K562 (cell line): ENCODE results near the gene MAGT1. TPM values are rescaled to one million over a fixed set of nuclear protein-coding genes. Genes with fewer than 3 reads are reported as not detected.

Experiments
- ATAC-seq: fragments of 200-7000 bp; cut with Tn5 transposase; 3 replicates; pipeline ENCODE4 v1.9.1; 2020; ENCODE audit warnings: moderate library complexity
- BruUV-seq: library from RNA; stranded (reverse); fragments of 400-500 nt; replicated peaks from 2 replicates; lab custom pipeline; 2021; lab: Mats Ljungman, UMichigan
- CTCF ChIA-PET: fragments of 300-600 bp; formaldehyde crosslinking; extraction: SDS; loops from one replicate; lab custom pipeline; 2021; ENCODE audit warnings: low intra/inter-chr PET ratio; lab: Yijun Ruan, JAX
- POLR2A ChIA-PET: fragments of 300-600, 350-650 bp; sonication (Branson Sonifier 250); formaldehyde crosslinking; extraction: SDS; loops from one replicate; lab custom pipeline; 2021; ENCODE audit warnings: antibody characterized with exemption, inconsistent platforms; lab: Yijun Ruan, JAX
- DNase-seq, 4 experiments: peaks; one replicate each; pipeline versions ENCODE4 v3.0.0 to v3.0.0-alpha.2; 2011 to 2018; ENCODE audit warnings: low spot score in 3 of 4, mixed read lengths in 3 of 4; ENCODE audit errors: extremely low read depth in 1 of 4
- FAIRE-seq: peaks from 2 replicates; lab custom pipeline; 2011; peaks lifted over from hg19 to GRCh38; lab: Jason Lieb, UNC
- H2AFZ ChIP-seq: 2 replicates; pipeline ENCODE4 v1.6.0; 2011; ENCODE audit warnings: low read depth, low read length, control low read depth, inconsistent platforms
- H3K27ac ChIP-seq: fragments of 200-600 bp; 3 replicates; pipeline ENCODE4 v1.8.0; 2011; ENCODE audit warnings: low read depth, mild to moderate bottlenecking, control low read depth, inconsistent platforms, low read length, moderate library complexity, mixed read lengths; ENCODE audit errors: extremely low read depth
- H3K27me3 ChIP-seq, 2 experiments: fragments of 300-600 bp in 1 of 2; 2 replicates in 1 of 2; 3 replicates in 1 of 2; pipeline versions ENCODE4 v1.6.0 to v1.8.0; 2011; ENCODE audit warnings: inconsistent platforms in 2 of 2, low read length in 2 of 2, mild to moderate bottlenecking in 1 of 2, mixed read lengths in 1 of 2, moderate library complexity in 1 of 2; ENCODE audit not compliant: control insufficient read depth in 2 of 2, insufficient read depth in 2 of 2
- H3K36me3 ChIP-seq: fragments of 300-600 bp; 3 replicates; pipeline ENCODE4 v1.8.0; 2011; ENCODE audit warnings: mild to moderate bottlenecking, low read length, inconsistent platforms; ENCODE audit not compliant: control insufficient read depth, insufficient read depth
- H3K4me1 ChIP-seq, 2 experiments: fragments of 200-600 bp in 1 of 2; replicated peaks in 1 of 2; 2 replicates in 1 of 2; 3 replicates in 1 of 2; pipeline versions ENCODE4 v1.5.1 to v1.8.0; 2011; ENCODE audit warnings: inconsistent platforms in 2 of 2, low read length in 2 of 2, mild to moderate bottlenecking in 1 of 2, mixed read lengths in 1 of 2, moderate library complexity in 1 of 2; ENCODE audit not compliant: control insufficient read depth in 2 of 2, insufficient read depth in 2 of 2
- H3K4me2 ChIP-seq: 2 replicates; pipeline ENCODE4 v1.6.1; 2011; ENCODE audit warnings: low read length, control low read depth, inconsistent platforms, mixed read lengths; ENCODE audit not compliant: insufficient read depth
- H3K4me3 ChIP-seq: fragments of 200-600 bp; sonication (generic), shearing (Covaris generic); 2 replicates; pipeline ENCODE4 v1.5.1; 2016; ENCODE audit warnings: control low read depth, inconsistent platforms
- H3K79me2 ChIP-seq: fragments of 200-600 bp; 3 replicates; pipeline ENCODE4 v1.8.0; 2011; ENCODE audit warnings: low read length, inconsistent platforms; ENCODE audit not compliant: control insufficient read depth, insufficient read depth
- H3K9ac ChIP-seq, 2 experiments: 2 replicates each; pipeline versions ENCODE4 v1.6.0 to v1.6.1; 2011; ENCODE audit warnings: low read depth in 2 of 2, low read length in 2 of 2, control low read depth in 1 of 2, inconsistent platforms in 1 of 2, mild to moderate bottlenecking in 1 of 2, mixed read lengths in 1 of 2; ENCODE audit not compliant: insufficient read depth in 1 of 2
- H3K9me1 ChIP-seq: one replicate; pipeline ENCODE4 v1.6.0; 2011; ENCODE audit warnings: inconsistent platforms, mild to moderate bottlenecking, low read length, moderate library complexity; ENCODE audit not compliant: control insufficient read depth, insufficient read depth
- H3K9me3 ChIP-seq: replicated peaks from 2 replicates; pipeline ENCODE4 v1.5.1; 2011; ENCODE audit warnings: low read depth, low read length, inconsistent platforms; ENCODE audit not compliant: control insufficient read depth, insufficient read depth
- H4K20me1 ChIP-seq: replicated peaks from 2 replicates; pipeline ENCODE4 v1.6.1; 2011; ENCODE audit warnings: low read length, inconsistent platforms, mixed read lengths; ENCODE audit not compliant: control insufficient read depth, insufficient read depth
- ARID2 ChIP-seq: fragments of 450-650 bp; IDR thresholded peaks from 2 replicates; pipeline ENCODE4 v1.6.1; 2017; ENCODE audit warnings: antibody characterized with exemption, mild to moderate bottlenecking
- BDP1 ChIP-seq: IDR thresholded peaks from 3 replicates; pipeline ENCODE4 v1.6.1; 2011; ENCODE audit not compliant: insufficient read length, insufficient read depth
- CEBPB ChIP-seq: fragments of 450-650 bp; IDR thresholded peaks from 2 replicates; pipeline ENCODE4 v1.6.1; 2016; ENCODE audit warnings: missing genetic modification characterization, missing compliant biosample characterization
- CEBPG ChIP-seq, 3 experiments: fragments of 200-800 bp in 1 of 3; sonication (Bioruptor generic) in 1 of 3; sonication (generic) in 1 of 3; formaldehyde crosslinking in 1 of 3; IDR thresholded peaks in 2 of 3; conservative IDR thresholded peaks in 1 of 3; 2 replicates each; pipeline versions ENCODE4 v1.6.1 to v1.8.0; 2016 to 2022; ENCODE audit warnings: missing compliant biosample characterization in 2 of 3, missing genetic modification characterization in 2 of 3, mild to moderate bottlenecking in 1 of 3, missing genetic modification reagents in 1 of 3
- FOXA3 ChIP-seq, 2 experiments: fragments of 450-650 bp in 1 of 2; sonication (generic) in 1 of 2; formaldehyde crosslinking; IDR thresholded peaks in 1 of 2; conservative IDR thresholded peaks in 1 of 2; 2 replicates each; pipeline versions ENCODE4 v1.4.0 to v1.8.0; 2020 to 2022; ENCODE audit warnings: mild to moderate bottlenecking in 2 of 2, missing genetic modification reagents in 1 of 2
- GABPA ChIP-seq: fragments of 200-800 bp; sonication (Bioruptor generic); conservative IDR thresholded peaks from 2 replicates; pipeline ENCODE4 v1.6.1; 2016; ENCODE audit warnings: low read depth, missing genetic modification characterization, missing compliant biosample characterization
- MIER1 ChIP-seq: fragments of 450-650 bp; IDR thresholded peaks from 2 replicates; pipeline ENCODE4 v1.6.1; 2016; ENCODE audit warnings: antibody characterized with exemption, mild to moderate bottlenecking, low read depth
- MTA3 ChIP-seq: fragments of 450-650 bp; formaldehyde crosslinking; IDR thresholded peaks from 2 replicates; pipeline ENCODE4 v1.6.1; 2017; ENCODE audit warnings: mild to moderate bottlenecking, borderline replicate concordance
- NFRKB ChIP-seq: fragments of 450-650 bp; IDR thresholded peaks from 2 replicates; pipeline ENCODE4 v1.6.1; 2016; ENCODE audit warnings: low read depth
- TRIM28 ChIP-seq: fragments of 450-650 bp; IDR thresholded peaks from 2 replicates; pipeline ENCODE4 v1.6.1; 2017
- ZBTB49 ChIP-seq: sonication (generic); formaldehyde crosslinking; IDR thresholded peaks from 2 replicates; pipeline ENCODE4 v1.8.0; 2022; ENCODE audit warnings: missing genetic modification reagents, mild to moderate bottlenecking, borderline replicate concordance
- WGBS: fragments of 100-300 bp; shearing (Covaris generic); methylation state at CpG from one replicate; pipeline ENCODE4 v1.1.6; 2016; ENCODE audit warnings: low coverage, mixed read lengths; ENCODE audit not compliant: insufficient coverage; ENCODE audit errors: missing lambda C conversion rate; 5-methylcytosine and 5-hydroxymethylcytosine counted together
- in situ Hi-C: fragments of 300-500 bp; cut with MboI; formaldehyde crosslinking; loops from 4 replicates; pipeline ENCODE4 v1.15.0; 2018; ENCODE audit warnings: inconsistent platforms, mixed read lengths
- intact Hi-C: fragments of 100-400 bp; cut with micrococcal nuclease; formaldehyde crosslinking; loops from 2 replicates; pipeline ENCODE4 v1.14.2; 2022
- polyA plus RNA-seq, 8 experiments: library from polyadenylated mRNA; depleted of rRNA in 4 of 8; stranded (reverse) in 5 of 8; unstranded in 3 of 8; fragments of >200 nt; fragmentation: Nextera tagmentation in 2 of 8; fragmentation: Illumina TruSeq in 1 of 8; extraction: Ambion mirVana in 2 of 8; extraction: Trizol in 1 of 8; gene quantifications; 2 replicates each; pipeline versions ENCODE4 v1.2.1 to v1.2.3, GENCODE V29; 2011 to 2014; ENCODE audit warnings: inconsistent platforms in 1 of 8, missing spikeins in 1 of 8
- total RNA-seq, 7 experiments: library from RNA; depleted of rRNA in 6 of 7; stranded (reverse); fragments of >200 nt in 6 of 7; fragmentation: Illumina TruSeq in 2 of 7; extraction: Trizol in 2 of 7; gene quantifications; 2 replicates each; pipeline versions ENCODE4 v1.2.1 to v1.2.3, GENCODE V29; 2011 to 2021; ENCODE audit warnings: low replicate concordance in 1 of 7
- TF ChIP-seq, protein P1 (sequence below): fragments of 450-650 bp; conservative IDR thresholded peaks from 2 replicates; pipeline ENCODE4 v1.6.1; 2016; ENCODE audit warnings: missing genetic modification characterization, low read depth, mild to moderate bottlenecking, control low read depth, missing compliant biosample characterization

The MAGT1 gene
- total and polyA plus RNA-seq, 9 of the 15 experiments (the other 6 are each of a cell fraction or from before 2014, with no cell fraction given) = 15.5 to 46.2 (median 28.8) TPM

DNA sequence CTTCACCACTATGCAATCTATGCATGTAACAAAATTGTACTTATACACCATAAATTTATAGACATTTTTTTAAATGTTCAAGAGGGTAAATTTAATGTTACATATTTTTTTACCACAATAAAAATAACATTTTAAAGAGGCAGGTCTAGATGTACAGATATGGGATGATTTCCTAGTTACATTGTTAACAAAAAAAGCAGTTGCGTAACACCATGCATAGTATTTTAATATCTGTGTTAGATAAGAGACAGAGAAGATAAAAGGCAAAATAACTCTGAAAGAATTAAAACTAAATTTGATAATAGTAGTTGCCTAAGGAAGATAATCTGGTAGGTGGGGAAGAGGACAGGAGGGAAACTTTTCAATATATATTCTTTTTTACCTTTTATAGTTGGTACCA is 100.1 kb downstream of the MAGT1 start:
- Histone ChIP-seq H3K9me3 (no peaks in the 10 kb centered on the region), H4K20me1 (no peaks in the 10 kb centered on the region), H3K27ac (no peak overlapping the region), H3K9me1 (no peaks in the 10 kb centered on the region), H3K9ac (no peak overlapping the region), H3K4me1 (no peaks in the 10 kb centered on the region), H3K27me3 (no peaks in the 10 kb centered on the region), H3K4me2 (no peak overlapping the region), H3K79me2 (no peaks in the 10 kb centered on the region), H2AFZ (no peak overlapping the region), H3K4me3 (no peak overlapping the region), H3K36me3 (no peaks in the 10 kb centered on the region)
- intact Hi-C loops (no loop called here), in situ Hi-C loops (no loop called here)
- no peak for ATAC-seq
- POLR2A ChIA-PET = no interaction called here
- no peak for DNase-seq
- no TSS peak for BruUV-seq
- CTCF ChIA-PET = no interaction called here
- TF ChIP-seq BDP1 (no peak), CEBPB (peak; percentile 55), CEBPG (CRISPR knock-in tag; IDR thresholded peaks at IDR 0.05) (no peak), CEBPG (tag; conservative IDR thresholded peaks at IDR 0.05 in 1 of 2, IDR thresholded peaks at IDR 0.05 in 1 of 2) (0 out of 4 replicates have a peak, but pooled peaks have one; percentile 12 to 63)
- WGBS = 45% methylated on average over 1 of the region's 1 CpG
- no peak for FAIRE-seq

DNA sequence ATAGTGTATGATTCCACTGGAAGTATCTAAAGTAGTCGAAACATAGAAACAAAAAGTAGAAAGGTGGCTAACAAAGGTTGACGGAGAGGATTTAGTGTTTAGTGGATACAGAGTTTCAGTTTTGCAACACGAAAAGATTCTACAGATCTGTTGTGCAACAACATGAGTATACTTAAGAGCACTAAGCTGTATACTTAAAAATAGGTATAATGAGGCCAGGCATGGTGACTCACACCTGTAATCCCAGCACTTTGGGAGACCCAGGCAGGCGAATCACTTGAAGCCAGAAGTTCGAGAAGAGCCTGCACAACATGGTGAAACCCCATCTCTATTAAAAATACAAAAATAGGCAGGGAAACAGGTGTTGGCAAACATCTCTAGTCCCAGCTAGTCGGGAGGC is 101.3 kb downstream of the MAGT1 start:
- H2AFZ ChIP-seq = no peak overlapping the region
- 22% methylated on average over 6 of the region's 6 CpGs for WGBS
- no peaks in the 10 kb centered on the region for H3K4me1 ChIP-seq
- H3K4me2 ChIP-seq = no peak overlapping the region
- ChIA-PET POLR2A (no interaction called here), CTCF (no interaction called here)
- H3K36me3 ChIP-seq = no peaks in the 10 kb centered on the region
- no peak overlapping the region for H3K9ac ChIP-seq
- BruUV-seq = no TSS peak
- no peak for ATAC-seq
- no peak for DNase-seq
- H3K79me2 ChIP-seq = no peaks in the 10 kb centered on the region
- H3K27me3 ChIP-seq = no peaks in the 10 kb centered on the region
- intact Hi-C loops = no loop called here
- no peak overlapping the region for H3K27ac ChIP-seq
- no peaks in the 10 kb centered on the region for H3K9me3 ChIP-seq
- in situ Hi-C loops = no loop called here
- FAIRE-seq = no peak
- H4K20me1 ChIP-seq = no peaks in the 10 kb centered on the region
- H3K9me1 ChIP-seq = no peaks in the 10 kb centered on the region
- H3K4me3 ChIP-seq = no peak overlapping the region
- TF ChIP-seq GABPA = no peak
- no peak for TF ChIP-seq ZBTB49 (CRISPR knock-in tag)
- no peak for TF ChIP-seq TRIM28
- TF ChIP-seq, protein P1, sequence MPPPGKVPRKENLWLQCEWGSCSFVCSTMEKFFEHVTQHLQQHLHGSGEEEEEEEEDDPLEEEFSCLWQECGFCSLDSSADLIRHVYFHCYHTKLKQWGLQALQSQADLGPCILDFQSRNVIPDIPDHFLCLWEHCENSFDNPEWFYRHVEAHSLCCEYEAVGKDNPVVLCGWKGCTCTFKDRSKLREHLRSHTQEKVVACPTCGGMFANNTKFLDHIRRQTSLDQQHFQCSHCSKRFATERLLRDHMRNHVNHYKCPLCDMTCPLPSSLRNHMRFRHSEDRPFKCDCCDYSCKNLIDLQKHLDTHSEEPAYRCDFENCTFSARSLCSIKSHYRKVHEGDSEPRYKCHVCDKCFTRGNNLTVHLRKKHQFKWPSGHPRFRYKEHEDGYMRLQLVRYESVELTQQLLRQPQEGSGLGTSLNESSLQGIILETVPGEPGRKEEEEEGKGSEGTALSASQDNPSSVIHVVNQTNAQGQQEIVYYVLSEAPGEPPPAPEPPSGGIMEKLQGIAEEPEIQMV (tag) = no peak
- TF ChIP-seq ARID2 = no peak
- TF ChIP-seq MTA3 = no peak
- TF ChIP-seq FOXA3 (CRISPR knock-in tag; conservative IDR thresholded peaks at IDR 0.05 in 1 of 2, IDR thresholded peaks at IDR 0.05 in 1 of 2) = no peak
- TF ChIP-seq MIER1 = no peak
- TF ChIP-seq NFRKB = no peak
